EH (cell line): ENCODE measurements around the gene PSEN2.
"Not testable (repeated sequence)": the region's sequence is repeated elsewhere in the genome, so short reads cannot be mapped to it uniquely, and the experiment has no call there.

ENCODE experiments used
- DNase-seq: peaks from one replicate; pipeline ENCODE4 v3.0.0-alpha.2; 2015; ENCODE audit warnings: low read depth

The PSEN2 gene

DNA sequence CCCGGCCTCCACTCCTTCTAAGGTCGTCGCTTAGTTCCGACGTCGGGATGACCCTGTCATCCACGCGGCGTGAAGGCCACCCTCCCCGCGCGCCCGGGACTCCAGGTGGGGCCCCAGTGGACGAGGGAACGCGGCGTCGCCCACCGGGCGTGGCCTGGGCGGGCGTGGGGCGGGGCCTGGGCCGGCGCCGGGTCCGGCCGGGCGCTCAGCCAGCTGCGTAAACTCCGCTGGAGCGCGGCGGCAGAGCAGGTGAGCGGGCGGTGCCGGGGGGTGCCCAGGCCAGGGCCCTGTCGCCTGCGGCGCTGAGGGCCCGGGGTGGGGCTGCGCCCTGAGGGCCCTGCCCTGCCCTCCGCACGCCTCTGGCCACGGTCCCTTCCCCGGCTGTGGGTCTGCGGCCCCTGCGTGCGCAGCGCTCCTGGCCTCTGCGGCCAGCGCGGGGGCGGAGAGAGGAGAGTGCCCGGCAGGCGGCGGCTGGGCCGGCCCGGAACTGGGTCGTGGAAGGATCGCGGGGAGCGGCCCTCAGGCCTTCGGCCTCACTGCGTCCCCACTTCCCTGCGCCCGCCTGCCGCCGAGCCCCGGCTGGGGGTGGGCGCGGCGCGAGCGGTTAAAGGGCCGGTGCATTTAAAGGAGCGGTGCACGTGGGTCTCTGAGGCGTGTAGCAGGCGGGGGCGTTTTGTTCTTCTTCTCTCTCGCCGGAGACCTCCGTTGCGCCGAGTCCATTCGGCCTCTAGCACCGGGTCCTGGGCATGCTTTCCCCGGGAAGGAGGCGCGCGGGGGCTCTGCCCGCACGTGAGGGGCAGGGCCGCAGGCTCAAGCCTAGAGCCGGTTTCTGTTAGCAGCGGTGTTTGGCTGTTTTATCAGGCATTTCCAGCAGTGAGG, at the start of gene PSEN2:
PSEN2 (plus strand) TSS at position 216 of the 879 bp plus-strand sequence. CDS start 11,292 bp downstream, outside the sequence.
- peak; percentile 67 for DNase-seq

DNA sequence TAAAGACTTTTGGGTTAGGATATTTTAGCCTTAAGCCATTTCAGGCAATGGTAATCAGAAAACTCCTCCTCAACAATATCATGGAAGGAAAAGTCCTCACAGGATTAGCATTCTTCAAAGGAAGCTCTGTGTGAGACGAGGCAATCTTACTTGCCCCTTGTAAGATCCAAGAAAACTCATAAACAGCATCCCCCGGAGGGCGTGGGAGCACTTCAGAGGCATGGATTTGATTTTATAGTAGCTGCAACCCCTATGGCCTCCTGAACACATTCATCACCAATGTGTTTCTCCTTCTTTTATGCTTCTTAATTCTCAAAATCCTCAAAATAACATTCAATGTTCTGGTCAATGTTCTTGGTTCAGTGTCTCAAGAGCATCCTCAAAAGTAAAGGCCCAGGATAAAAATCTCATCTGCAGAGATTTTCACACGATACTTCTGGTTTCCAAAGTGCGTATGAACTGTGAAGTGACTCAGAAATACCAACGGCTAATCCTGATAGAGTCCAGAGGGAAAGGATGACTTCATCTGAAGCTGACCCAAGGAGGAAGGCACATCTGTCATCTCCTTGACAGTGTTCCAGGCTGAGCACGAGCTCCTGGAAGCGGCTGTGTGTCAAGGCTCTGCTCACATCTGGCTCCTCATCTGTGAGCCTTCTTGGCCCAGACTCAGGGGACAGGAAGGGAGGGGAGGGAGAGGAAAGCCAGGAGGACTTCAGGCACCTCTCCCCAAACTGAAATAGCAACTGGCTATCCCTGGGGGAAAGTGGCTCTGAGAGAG, 49.3 kb upstream of the PSEN2 start:
- peak; percentile 96 for DNase-seq

DNA sequence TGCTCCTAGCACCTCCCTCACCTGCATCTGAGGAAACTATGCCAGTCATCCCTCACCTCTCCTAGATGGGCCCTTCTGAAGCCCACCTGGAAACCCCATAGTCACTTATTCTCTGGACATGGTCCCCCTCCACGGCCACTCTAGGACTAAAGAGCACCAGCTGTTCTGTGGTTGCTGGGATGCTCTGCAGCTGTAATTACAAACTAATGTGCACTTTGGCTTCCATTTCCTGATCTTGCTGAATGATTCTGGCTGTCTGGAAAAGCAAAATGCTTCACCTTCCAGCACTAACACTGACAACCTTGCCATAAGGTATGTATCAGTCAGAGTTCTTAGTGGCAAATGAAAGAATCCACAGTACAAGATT, 48.7 kb upstream of the PSEN2 start:
- DNase-seq = peak; percentile 36

DNA sequence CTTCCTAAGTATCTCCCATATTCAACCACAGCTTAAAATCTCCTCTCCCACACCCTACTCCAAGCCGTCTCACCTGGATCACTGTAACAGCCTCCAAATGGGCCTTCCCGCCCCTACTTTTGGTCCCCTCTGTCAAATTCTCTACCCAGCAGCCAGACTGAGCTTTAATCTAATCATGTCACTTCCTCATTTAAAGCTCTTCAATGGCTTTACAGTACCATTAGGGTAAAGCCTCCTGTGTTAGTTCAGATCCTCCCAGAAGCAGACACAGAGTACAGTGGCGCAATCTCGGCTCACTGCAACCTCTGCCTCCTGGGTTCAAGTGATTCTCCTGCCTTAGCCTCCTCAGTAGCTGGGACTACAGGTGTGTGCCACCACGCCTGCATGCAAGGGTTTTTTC, 46.8 kb upstream of the PSEN2 start:
- no peak for DNase-seq

DNA sequence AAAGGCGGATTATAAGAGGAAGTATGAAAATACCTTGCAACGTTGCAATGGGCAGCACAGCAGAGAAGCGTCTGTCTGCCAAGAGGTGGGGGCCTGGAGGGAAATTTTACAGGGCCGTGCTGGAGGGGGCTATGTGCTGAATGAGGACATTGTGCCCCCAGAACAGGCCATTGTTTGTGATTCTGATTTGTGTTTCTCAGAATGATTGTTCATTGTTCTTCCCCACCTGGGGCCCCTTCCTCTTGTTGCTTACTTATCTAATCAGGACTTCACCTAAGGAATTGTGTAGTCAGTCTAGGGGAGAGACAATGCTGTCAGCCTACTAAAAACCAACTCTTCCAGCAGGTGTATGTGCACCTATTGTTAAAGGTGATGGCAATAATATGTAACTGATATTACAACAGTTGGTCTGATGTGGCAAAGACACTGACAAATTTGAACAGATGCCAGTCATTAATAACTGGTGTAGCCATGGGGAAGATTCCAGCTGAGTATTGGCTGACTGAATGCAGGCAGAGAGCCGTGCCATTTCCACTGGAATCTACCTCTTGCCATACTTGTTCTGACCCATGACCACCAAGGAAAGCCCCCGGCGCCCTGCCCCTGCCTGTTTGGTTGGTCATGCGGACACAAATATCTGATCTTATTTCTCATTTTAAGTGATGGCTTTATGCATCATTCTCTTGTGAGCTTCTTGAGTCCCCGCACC, 45.2 kb upstream of the PSEN2 start:
- DNase-seq = no peak

DNA sequence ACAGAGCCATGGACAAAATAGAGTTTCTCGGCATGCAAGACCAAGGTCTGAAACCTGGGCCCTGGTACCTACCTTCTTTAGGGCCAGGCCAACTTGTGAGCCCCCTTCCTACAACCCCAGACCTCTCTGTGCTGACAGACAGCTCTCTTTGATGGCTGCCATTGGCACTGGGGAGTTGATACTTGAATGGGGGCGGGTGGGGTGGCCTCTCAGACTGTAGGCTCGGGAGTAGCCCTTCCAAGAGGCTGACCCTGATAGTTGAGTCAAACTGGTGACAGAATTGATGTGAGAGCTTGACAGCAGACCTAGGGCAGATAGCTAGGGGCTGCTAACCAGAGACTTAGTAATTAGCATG, 44.7 kb upstream of the PSEN2 start:
- DNase-seq = no peak

DNA sequence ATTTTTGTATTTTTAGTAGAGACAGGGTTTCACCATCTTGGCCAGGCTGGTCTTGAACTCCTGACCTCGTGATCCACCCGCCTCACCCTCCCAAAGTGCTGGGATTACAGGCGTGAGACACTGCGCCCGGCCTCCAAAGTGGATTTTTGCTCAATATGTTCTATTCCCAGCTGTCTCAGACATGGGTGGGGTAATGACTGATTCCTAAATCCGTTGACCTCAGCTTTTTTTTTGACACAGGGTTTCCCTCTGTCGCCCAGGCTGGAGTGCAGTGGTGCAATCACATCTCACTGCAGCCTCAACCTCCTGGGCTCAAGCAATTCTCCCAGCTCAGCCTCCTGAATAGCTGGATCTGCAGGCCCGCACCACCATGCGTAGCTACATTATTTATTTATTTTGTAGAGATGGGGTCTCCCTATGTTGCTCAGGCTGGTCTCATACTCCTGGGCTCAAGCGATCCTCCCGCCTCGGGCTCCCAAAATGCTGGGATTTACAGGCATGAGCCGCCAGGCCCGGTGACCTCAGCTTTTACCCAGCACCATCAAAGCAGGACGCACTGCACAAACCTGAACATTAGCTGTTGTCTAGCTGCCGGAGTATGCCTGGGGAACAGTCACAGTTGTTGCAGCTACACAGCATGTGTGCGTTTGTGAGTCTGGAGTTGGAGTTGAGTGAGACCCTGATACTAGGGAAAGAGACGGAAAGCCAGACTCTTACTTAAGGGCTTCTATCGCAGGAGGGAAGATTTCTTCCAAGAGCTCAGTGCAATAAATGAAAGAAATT, 43.7 kb upstream of the PSEN2 start:
- DNase-seq = no peak

DNA sequence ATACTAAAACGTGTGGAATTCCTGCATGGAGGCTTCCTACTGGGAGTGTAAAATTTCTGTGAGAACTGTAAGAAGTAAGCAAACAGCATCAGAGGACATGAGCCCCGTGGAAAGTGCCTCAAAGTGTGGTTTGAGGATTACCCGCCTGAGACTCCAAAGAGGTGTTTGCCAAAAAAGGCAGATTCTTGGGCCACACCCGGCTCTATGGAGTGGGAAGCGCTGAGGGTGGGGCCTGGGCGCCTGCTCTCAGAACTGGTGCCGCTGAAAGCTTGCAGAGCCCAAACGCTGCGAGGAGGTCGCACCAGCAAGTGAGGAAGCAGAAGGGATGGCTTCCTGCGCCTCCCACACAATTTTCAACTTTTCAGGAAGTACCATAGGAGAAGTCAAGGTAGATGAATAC, 43.0 kb upstream of the PSEN2 start:
- peak; percentile 9 for DNase-seq

DNA sequence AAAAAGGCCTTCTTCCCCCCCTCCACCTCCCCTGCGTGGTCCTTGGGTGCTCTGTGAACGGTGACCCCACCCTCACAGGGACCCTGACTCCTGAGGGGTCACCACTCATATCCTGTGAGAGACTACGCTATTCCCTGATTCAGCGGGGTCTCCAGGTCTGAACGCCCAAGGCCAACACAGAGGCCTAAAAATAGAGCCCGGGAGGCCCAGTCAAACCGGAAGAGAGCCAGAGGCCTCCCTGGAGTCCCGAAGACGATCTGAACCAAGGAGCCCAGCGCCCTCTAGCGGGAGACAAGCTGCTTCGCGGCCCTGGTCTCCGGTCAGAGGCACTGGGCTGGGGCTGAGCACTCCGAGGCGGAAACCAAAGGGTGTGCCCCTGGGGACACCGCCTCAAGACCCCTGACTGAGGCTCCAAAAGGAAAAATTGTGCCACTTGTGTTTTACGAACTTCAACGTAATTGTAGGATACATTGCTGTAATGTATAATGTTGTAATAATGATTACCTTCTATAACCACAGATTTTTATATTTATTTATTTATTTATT, 42.4 kb upstream of the PSEN2 start:
- peak; percentile 94 for DNase-seq

DNA sequence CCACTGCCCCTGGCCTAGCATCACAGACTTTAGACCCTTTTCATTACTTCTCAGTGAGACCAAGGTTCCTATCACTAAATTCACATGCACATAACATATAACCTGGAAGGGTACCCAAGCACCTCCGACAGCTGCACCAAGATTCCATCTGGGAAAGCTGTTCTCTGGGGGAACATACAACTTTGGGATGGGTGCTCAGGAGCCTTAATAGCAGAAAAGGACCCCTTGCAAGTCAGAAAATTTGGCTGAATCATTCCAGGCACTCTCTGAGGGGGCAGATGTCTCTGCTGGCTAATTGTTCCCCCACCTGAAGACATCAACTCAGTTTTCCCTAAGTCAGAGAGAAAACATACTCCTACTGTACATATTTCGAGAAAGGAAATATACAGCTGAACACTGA, 41.3 kb upstream of the PSEN2 start:
- no peak for DNase-seq

DNA sequence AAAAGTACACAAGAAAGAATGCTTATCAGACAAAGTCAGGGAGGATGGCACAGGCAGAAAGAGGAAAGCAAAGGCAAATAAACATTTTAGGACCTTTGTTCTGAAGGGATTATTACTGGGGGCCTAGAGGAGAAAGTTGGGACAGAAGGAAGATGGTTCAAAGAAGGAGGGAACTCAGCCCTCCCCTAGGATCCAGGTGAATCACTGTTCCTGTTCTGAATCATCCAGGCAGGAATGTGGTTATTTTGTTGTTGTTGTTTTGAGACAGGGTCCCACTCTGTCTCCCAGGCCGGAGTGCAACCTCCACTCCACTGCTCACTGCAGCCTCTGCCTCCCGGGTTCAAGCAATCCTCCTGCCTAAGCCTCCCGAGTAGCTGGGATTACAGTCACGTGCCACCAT, 38.5 kb upstream of the PSEN2 start:
- DNase-seq = no peak

DNA sequence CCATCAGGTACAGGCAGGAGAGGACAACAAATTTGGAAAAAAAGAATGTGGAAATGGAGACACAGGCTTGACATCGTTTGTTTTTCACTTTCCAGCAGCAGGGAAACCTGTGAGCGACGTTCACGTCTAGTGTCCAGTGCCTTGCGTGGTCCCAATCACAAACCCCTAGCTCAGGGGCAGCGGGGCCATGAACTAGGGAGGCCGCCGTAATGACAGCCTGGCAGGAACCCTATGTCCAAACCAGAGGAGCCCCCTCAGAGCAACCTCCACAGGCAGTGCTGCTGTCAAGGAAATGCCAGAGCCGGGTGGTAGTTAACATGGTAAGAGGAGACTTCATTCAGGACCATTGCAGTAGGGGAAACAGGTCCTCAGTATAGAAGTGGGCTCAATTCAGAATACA, 37.8 kb upstream of the PSEN2 start:
- no peak for DNase-seq

DNA sequence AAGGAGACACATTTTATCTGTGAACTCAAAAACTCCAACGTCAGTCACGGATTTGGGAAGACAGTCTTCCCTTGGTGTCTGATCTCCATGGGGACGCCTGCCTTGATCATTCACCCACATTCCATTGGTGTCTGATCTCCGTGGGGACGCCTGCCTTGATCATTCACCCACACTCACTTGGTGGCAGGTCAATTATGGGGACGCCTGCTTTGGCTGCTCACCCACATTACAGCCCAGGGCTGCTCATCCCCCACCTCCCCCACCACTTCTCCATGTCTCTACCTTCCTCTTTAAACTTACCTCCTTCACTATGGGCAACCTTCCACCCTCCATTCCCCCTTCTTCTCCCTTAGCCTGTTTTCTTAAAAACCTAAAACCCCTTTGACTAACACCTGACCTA, 36.2 kb upstream of the PSEN2 start:
- DNase-seq = not testable (repeated sequence)

DNA sequence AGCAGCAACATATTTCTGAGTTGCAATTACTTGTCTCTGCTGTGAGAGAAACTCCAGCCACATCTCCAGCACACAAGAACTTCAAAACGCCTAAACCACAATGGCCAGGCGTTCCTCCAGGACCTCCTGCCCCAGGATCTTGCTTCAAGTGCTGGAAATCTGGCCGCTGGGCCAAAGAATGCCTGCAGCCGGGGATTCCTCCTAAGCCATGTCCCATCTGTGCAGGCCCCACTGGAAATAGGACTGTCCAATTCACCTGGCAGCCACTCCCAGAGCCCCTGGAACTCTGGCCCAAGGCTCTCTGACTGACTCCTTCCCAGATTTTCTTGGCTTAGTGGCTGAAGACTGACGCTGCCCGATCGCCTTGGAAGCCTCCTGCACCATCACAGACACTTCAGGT, 35.0 kb upstream of the PSEN2 start:
- DNase-seq = not testable (repeated sequence)

DNA sequence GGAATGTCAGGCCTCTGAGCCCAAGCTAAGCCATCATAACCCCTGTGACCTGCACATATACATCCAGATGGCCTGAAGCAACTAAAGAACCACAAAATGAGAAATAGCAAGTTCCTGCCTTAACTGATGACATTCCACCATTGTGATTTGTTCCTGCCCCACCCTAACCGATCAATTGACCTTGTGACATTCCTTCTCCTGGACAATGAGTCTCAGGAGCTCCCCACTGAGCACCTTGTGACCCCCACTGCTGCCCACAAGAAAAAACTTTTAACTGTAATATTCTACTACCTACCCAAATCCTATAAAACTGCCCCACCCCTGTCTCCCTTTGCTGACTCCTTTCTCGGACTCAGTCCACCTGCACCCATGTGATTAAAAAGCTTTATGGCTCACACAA, 32.5 kb upstream of the PSEN2 start:
- not testable (repeated sequence) for DNase-seq

DNA sequence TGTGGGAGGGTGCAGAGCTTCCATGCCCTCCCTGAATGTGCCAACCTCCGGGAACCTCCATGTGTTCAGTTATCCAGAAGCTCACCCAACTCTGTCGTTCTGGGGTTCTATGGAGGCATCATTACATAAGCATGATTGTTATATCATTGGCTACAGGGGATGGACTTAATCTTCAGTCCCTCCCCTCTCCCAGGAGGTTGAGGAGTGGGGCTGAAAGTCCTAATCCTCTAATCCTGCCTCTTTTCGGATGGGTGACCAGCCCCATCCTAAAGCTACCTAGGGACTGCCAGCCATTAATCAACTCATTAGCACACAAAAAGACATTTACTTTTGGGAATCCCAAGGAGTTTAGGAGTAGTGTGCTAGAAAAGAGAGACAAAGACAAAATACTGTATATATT, 32.0 kb upstream of the PSEN2 start:
- DNase-seq = no peak

DNA sequence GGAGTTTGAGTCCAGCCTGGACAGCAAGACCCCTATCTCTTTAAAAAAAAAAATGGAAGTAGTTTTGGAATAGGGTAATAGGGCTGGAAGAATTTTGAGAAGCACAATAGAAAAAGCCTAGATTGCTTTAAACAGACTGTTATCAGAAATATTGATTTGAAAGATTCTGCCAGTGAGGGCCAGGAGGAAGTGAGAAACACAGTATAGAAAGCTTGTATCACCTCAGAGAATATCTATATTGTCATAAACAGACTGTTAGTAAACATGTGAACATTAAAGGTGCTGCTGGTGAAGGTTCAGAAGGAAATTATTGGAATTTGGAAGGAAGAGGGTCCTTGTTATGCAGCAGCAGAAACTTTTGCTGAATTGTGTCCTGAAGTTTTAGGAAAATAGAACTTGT, 24.8 kb upstream of the PSEN2 start:
- DNase-seq = no peak

DNA sequence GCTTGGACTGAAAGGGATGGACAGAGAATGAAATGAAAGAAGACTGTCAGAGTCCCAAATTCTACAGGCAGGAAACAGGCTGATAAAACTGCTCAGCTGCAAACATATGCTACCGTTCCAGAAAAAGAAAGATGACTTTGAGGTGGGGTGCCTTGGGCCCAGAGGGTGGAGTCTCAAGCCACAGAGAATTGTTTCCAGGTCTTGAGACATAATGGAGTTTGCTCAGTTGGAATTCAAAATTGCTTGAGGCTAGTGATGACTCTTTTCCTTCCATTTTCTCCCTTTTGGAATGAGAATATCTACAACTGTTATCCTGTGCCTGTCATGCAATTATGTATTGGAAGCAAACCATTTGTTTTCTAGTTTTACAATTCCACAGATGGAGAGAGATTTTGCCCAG, 23.6 kb upstream of the PSEN2 start:
- peak; percentile 57 for DNase-seq

DNA sequence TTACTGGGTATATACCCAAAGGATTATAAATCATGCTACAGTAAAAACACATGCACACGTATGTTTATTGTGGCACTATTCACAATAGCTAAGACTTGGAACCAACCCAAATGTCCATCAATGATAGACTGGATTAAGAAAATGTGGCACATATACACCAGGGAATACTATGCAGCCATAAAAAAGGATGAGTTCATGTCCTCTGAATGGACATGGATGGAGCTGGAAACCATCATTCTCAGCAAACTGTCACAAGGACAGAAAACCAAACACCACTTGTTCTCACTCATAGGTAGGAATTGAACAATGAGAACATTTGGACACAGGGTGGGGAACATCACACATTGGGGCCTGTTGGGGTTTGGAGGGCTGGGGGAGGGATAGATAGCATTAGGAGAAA, 15.9 kb upstream of the PSEN2 start:
- DNase-seq = not testable (repeated sequence)

DNA sequence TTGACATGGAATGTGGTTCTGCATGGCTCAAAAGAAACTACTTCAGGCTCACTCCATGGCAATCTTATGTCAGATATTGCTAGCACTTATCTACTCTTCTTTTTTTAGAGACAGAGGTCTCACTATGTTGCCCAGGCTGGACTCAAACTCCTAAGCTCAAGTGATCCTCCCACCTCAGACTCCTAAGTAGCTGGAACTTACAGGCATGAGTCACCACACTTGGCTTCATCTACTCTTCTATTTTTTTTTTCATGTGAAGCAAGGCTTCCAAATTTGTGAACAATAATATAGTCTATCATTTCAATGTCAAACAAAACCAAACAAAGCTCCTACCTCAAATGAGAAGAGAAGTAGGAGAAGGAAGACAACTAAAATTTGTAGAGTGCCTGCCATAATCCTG, 7.5 kb upstream of the PSEN2 start:
- peak; percentile 59 for DNase-seq

DNA sequence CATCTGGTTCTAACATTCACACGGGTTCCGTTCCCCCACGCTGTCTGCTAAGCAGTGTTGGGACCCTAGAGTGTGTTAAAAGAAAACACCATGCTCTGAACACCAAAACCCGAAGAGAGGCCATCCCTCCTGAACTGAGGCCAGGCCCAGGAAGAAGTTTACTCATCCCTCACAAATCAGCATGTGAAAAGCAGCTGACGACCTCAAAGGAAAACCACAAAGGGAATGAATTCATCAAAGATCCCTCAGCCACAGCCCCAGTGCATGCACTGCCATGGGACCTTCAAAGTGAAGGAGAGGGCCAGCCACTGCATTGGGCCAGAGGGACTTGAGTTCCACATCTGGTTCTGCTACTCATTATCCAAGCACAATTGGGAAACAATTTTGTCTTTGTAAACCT, 7.0 kb upstream of the PSEN2 start:
- peak; percentile 81 for DNase-seq

DNA sequence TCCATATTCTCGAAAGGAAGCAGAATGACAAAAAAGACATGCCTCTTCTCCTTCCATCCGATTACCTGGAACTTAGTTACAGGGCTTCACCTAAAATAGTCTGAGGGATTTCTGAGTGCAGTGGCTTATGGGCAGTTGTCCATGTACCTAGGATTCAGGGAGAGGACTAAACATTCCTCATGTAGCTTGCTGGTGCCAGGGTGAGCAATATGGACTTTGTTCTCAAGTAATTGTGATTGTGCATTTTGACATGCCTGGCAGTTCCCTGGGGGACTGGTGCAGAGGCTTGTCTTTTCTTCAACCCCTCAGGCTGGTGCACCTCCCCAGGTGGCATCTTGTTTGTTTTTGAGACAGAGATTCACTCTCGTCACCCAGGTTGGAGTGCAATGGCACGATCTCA, 6.1 kb upstream of the PSEN2 start:
- DNase-seq = no peak
